GM21528 (cell line): ENCODE measurements around the gene SOAT2.

ENCODE experiments used
- ATAC-seq: cut with Tn5 transposase; IDR thresholded peaks from one replicate; pipeline ENCODE4 v1.9.1; 2021; ENCODE audit warnings: mild to moderate bottlenecking, moderate library complexity; ENCODE audit not compliant: unreplicated experiment, low FRiP score

Gene SOAT2

DNA sequence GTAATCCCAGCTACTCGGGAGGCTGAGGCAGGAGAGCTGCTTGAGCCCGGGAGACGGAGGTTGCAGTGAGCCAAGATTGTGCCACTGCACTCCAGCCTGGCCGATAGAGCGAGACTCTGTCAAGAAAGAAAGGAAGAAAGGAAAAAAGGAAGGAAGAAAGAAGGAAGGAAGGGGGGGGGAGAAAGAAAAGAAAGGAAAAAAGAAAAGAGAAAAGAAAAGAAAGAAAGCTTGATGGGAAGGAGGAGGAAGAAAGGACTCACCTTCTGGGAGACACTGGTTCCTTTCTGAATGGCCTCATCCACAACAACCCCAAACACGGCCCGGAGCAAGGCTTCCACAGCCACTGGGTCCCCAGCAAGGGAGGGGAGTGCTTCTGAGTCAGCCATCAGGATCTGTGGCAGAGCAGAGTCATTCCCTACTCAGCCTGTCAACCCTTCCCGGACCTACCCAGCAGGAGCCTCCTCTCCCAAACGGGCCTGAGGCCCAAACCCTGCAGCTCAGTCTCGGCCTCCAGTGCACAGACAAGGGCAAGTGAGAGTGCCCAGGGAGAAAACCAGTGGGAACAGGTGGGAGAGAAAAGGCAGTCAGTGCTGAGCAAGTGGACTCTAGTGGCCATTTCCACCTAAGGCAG, 69.9 kb downstream of the SOAT2 start:
- no peak for ATAC-seq
